Fibroblast of villous mesenchyme (primary cell): ENCODE measurements around the gene SEPTIN6. TPM values are rescaled to one million over a fixed set of nuclear protein-coding genes. Genes with fewer than 3 reads are reported as not detected.

ENCODE experiments used
- DNase-seq: peaks from one replicate; pipeline ENCODE4 v3.0.0-alpha.2; 2010; ENCODE audit warnings: low read depth
- H3K4me3 ChIP-seq: 2 replicates; pipeline ENCODE4 v1.5.1; 2011; ENCODE audit warnings: low read depth, mild to moderate bottlenecking, low read length
- total RNA-seq: library from RNA; depleted of rRNA; stranded (reverse); fragments of >200 nt; gene quantifications from 2 replicates; pipeline ENCODE4 v1.2.3, GENCODE V29; 2012
- TF ChIP-seq, protein P1 (sequence below): IDR thresholded peaks from 2 replicates; pipeline ENCODE4 v1.5.1; 2012; ENCODE audit warnings: low read depth, mild to moderate bottlenecking, low read length; ENCODE audit not compliant: insufficient read depth

Gene SEPTIN6
- 17.1 and 17.7 TPM in 2 replicates for total RNA-seq

GRCh38 chrX:119693040-119693995 lies at the start of gene SEPTIN6:
Gene SEPTIN6 (minus strand): TSS chrX:119693168. CDS start chrX:119693105, 63 bp downstream.
- TF ChIP-seq, protein P1, sequence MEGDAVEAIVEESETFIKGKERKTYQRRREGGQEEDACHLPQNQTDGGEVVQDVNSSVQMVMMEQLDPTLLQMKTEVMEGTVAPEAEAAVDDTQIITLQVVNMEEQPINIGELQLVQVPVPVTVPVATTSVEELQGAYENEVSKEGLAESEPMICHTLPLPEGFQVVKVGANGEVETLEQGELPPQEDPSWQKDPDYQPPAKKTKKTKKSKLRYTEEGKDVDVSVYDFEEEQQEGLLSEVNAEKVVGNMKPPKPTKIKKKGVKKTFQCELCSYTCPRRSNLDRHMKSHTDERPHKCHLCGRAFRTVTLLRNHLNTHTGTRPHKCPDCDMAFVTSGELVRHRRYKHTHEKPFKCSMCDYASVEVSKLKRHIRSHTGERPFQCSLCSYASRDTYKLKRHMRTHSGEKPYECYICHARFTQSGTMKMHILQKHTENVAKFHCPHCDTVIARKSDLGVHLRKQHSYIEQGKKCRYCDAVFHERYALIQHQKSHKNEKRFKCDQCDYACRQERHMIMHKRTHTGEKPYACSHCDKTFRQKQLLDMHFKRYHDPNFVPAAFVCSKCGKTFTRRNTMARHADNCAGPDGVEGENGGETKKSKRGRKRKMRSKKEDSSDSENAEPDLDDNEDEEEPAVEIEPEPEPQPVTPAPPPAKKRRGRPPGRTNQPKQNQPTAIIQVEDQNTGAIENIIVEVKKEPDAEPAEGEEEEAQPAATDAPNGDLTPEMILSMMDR = no peak
- DNase-seq = peak; percentile 73
- peak within 1 kb of the TSS; percentile 68 for H3K4me3 ChIP-seq

- TF ChIP-seq, protein P1 = no peak
- no peak for DNase-seq
- no peak overlapping the region for H3K4me3 ChIP-seq
Measured at GRCh38 chrX:119738742-119739141, 45.8 kb upstream of the SEPTIN6 start.

GRCh38 chrX:119736206-119736764 lies 43.3 kb upstream of the SEPTIN6 start:
- no peak overlapping the region for H3K4me3 ChIP-seq
- TF ChIP-seq, protein P1 = no peak
- DNase-seq = no peak

DNA sequence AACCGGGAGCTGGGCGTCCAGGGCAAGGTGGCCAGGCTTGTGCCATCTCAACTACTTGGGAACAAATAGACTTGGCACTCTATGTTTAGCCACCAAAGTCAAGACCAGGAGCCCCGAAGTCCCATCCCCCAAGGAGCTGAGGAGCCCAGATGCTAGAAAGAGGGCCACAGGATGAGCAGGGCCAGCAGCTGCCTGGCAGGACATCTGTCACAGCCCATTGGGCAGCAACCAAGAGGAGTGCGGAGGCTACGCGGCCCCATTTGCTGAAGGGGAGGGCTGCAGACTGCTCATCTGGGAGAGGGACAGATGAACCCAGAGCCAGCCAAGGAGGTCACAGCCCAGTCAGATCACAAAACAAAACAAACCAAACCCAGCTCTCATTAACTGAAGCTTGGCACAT lies 42.5 kb upstream of the SEPTIN6 start:
- no peak for DNase-seq
- TF ChIP-seq, protein P1 = no peak
- no peak overlapping the region for H3K4me3 ChIP-seq

DNA sequence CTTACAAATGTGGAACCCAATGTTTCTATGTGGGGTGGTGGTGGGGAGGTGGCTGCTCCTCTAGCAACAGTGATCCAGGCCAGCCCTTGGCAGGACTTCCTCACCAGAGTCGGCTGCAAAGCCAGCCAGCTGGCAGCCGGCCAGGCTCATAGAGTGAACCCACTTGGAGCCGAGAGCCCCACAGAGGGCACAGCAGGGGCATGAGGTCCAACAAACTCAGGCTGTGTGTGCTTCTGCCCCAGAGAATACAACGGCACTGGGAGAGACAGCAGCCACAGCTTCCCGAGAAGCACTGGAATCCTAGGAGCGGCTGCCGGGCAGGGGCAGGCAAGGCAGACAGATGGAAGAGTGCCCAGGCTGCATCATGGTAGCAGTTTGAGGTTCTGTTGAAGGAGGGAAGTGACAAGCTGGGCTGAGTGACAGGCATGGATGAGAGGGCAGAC lies 42.0 kb upstream of the SEPTIN6 start:
- TF ChIP-seq, protein P1 = no peak
- DNase-seq = no peak
- no peak overlapping the region for H3K4me3 ChIP-seq

DNA sequence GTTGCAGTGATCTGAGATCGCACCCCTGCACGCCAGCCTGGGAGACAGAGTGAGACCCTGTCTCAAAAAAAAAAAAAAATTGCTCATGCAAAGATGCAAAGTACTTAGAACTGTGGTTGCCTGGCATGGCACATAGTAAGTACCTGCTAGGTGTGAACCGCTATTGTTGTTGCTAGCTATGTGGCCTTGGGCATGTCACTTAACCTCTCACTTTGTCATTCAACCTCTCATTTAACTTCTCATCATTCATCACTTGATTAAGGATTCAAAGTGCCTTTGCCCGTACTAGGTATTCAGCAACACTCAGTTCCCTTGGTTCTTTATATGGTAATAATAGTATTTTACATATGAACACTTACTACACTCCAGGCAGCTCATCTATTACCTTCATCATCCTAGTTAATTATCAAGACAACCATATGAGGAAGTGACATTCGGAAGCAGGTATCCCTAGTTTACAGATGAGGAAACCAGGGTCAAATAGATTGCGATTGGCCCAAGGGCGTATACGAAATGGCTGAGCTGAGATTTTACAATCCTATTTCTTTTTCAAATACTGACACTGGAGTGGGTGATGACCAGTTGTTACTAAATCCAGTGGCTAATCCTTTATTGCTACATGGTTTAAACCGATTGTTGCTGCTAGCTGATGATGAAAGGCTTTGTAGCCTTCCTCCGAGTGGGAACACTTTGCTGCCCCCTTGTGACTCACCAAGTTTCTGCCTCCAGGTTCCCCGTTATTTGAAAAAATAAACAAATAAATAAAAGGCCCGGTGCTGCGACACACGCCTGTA lies 36.6 kb upstream of the SEPTIN6 start:
- peak; percentile 83 for DNase-seq
- no peak overlapping the region for H3K4me3 ChIP-seq
- TF ChIP-seq, protein P1 = peak; percentile 66
